Spleen (tissue), 11 donors: ENCODE measurements around the gene TEX2. TPM values are rescaled to one million over a fixed set of nuclear protein-coding genes. Genes with fewer than 3 reads are reported as not detected.
A peak's percentile ranks its signal among the peaks of the same experiment; 100 is the strongest.

Experiments
- DNase-seq: peaks from one replicate; pipeline ENCODE4 v3.0.0-alpha.2; 2020
- H3K27ac ChIP-seq, 8 donors: fragments of 200-600 bp; sonication (generic) in 7 of 8; 1 replicate in 4 of 8; 2 replicates in 4 of 8; pipeline versions ENCODE4 v1.5.0 to v1.8.0; 2016 to 2021; ENCODE audit warnings: inconsistent platforms in 4 of 8, mild to moderate bottlenecking in 4 of 8, moderate library complexity in 1 of 8
- H3K27me3 ChIP-seq, 7 donors: fragments of 200-600 bp; sonication (generic) in 6 of 7; replicated peaks in 1 of 7; 1 replicate in 4 of 7; 2 replicates in 3 of 7; pipeline versions ENCODE4 v1.5.0 to v1.8.0; 2016 to 2021; ENCODE audit warnings: inconsistent platforms in 3 of 7, mild to moderate bottlenecking in 1 of 7
- H3K36me3 ChIP-seq, 6 donors: fragments of 200-600 bp; sonication (generic) in 5 of 6; 1 replicate in 4 of 6; 2 replicates in 2 of 6; pipeline versions ENCODE4 v1.5.0 to v1.8.0; 2016 to 2021; ENCODE audit warnings: inconsistent platforms in 2 of 6
- H3K4me1 ChIP-seq, 6 donors: fragments of 200-600 bp; sonication (generic) in 5 of 6; 1 replicate in 3 of 6; 2 replicates in 3 of 6; pipeline versions ENCODE4 v1.5.0 to v1.8.0; 2016 to 2021; ENCODE audit warnings: inconsistent platforms in 3 of 6
- H3K4me3 ChIP-seq, 8 donors: fragments of 200-600 bp; sonication (generic) in 7 of 8; 1 replicate in 4 of 8; 2 replicates in 4 of 8; pipeline versions ENCODE4 v1.5.0 to v1.8.0; 2016 to 2021; ENCODE audit warnings: inconsistent platforms in 4 of 8, mild to moderate bottlenecking in 4 of 8, moderate library complexity in 2 of 8
- H3K9me3 ChIP-seq, 8 donors: fragments of 200-600 bp; sonication (generic) in 7 of 8; 1 replicate in 4 of 8; 2 replicates in 4 of 8; pipeline versions ENCODE4 v1.5.0 to v1.8.0; 2016 to 2021; ENCODE audit warnings: inconsistent platforms in 4 of 8
- CTCF ChIP-seq, 11 experiments: fragments of 200-600 bp in 7 of 11; fragments of 450-650 bp in 4 of 11; sonication (generic) in 4 of 11; IDR thresholded peaks in 8 of 11; conservative IDR thresholded peaks in 3 of 11; 1 replicate in 7 of 11; 2 replicates in 4 of 11; pipeline versions ENCODE4 v1.4.0 to v1.8.0; 2016 to 2021; ENCODE audit warnings: antibody characterized with exemption in 11 of 11, inconsistent platforms in 4 of 11, mild to moderate bottlenecking in 1 of 11
- POLR2A ChIP-seq, 3 donors: fragments of 450-650 bp; IDR thresholded peaks; one replicate each; pipeline ENCODE4 v1.5.1; 2017; ENCODE audit warnings: antibody characterized with exemption in 3 of 3, mild to moderate bottlenecking in 1 of 3
- POLR2AphosphoS5 ChIP-seq, 3 donors: sonication (generic); formaldehyde crosslinking; IDR thresholded peaks; one replicate each; pipeline ENCODE4 v1.5.1; 2017; ENCODE audit warnings: antibody characterized with exemption in 3 of 3
- WGBS, 5 donors: extraction: QIAGEN DNeasy Blood & Tissue Kit in 3 of 5; methylation state at CpG; one replicate each; pipeline versions ENCODE4 v1.1.5 to v1.1.7; 2013 to 2018; 5-methylcytosine and 5-hydroxymethylcytosine counted together
- intact Hi-C: fragments of 100-400 bp; cut with DNase I; formaldehyde crosslinking; loops from one replicate; pipeline ENCODE4 v1.15.0; 2023; ENCODE audit warnings: low total_unique reads
- polyA plus RNA-seq, 3 donors: library from polyadenylated mRNA; stranded (reverse); fragments of 200-250 nt; gene quantifications; one replicate each; pipeline ENCODE4 v1.2.1, GENCODE V29; 2013
- total RNA-seq, 7 donors: library from RNA; depleted of rRNA in 3 of 7; stranded (reverse); fragments of >200 nt in 3 of 7; fragmentation: NEBNext Ultra II Directional in 4 of 7; extraction: Animal tissue kit (Norgen Biotek cat#: 25700) in 4 of 7; gene quantifications; one replicate each; pipeline versions ENCODE4 v1.1.0 to v1.2.1, GENCODE V29; 2016 to 2021
- donor health status: healthy with polysubstance abuse.
- donor health status: DM: no; HTN: no; CAD: no; lungs with moderate emphysema.
- donor health status: DM: no; HTN: no; CAD: no.
- donor health status: Bipolar disorder and iron deficiency.
- donor health status: healthy.
- donor health status: DM: no; HTN: no; CAD: no.
- donor health status: DM: yes; HTN: yes; CAD: no.

The TEX2 gene
- total and polyA plus RNA-seq, 10 donors = 3.0 to 44.5 (median 26.7) TPM

GRCh38 chr17:64150237-64151015, 112.6 kb downstream of the TEX2 start:
- peaks cover 20 to 77% (median 51%) of the 10 kb centered on the region in 6 donors for H3K4me1 ChIP-seq
- no peak for TF ChIP-seq CTCF (IDR thresholded peaks at IDR 0.05 in 8 of 11, conservative IDR thresholded peaks at IDR 0.05 in 3 of 11)
- TF ChIP-seq POLR2AphosphoS5 (IDR thresholded peaks at IDR 0.05) = no peak
- TF ChIP-seq POLR2A (IDR thresholded peaks at IDR 0.05) = no peak
- H3K4me3 ChIP-seq = no peak overlapping the region
- no peaks in the 10 kb centered on the region for H3K9me3 ChIP-seq
- 67 to 83% (median 81%) methylated on average over 5 of the region's 5 CpGs for WGBS, 5 donors
- intact Hi-C loops = no loop called here
- DNase-seq = no peak
- H3K27me3 ChIP-seq = no peaks in the 10 kb centered on the region
- peak overlapping the region in 4 of 8 donors; percentile 35 to 65 (median 42) for H3K27ac ChIP-seq
- H3K36me3 ChIP-seq = peaks cover 0 to 73% (median 16%) of the 10 kb centered on the region in 6 donors

DNA sequence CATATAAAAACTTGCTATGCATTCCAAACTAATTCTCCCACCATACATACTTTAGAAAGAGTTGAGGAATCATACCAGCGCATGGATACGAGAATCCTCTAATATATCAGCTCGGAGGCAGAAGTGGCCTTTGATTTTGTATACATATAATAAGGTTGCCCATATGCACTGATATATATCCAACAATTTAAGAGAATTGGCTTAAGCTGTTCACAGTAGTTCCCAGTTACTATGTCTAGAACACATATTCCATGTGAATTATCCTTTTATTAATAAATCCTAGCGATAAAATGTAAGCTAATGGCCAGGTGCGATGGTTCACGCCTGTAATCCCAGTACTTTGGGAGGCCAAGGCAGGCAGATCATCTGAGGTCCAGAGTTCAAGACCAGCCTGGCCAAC, 113.9 kb downstream of the TEX2 start:
- no peak for DNase-seq
- H3K27me3 ChIP-seq = no peaks in the 10 kb centered on the region
- H3K36me3 ChIP-seq = peaks cover 0 to 61% (median 16%) of the 10 kb centered on the region in 6 donors
- TF ChIP-seq POLR2A (IDR thresholded peaks at IDR 0.05) (no peak), CTCF (IDR thresholded peaks at IDR 0.05 in 8 of 11, conservative IDR thresholded peaks at IDR 0.05 in 3 of 11) (no peak), POLR2AphosphoS5 (IDR thresholded peaks at IDR 0.05) (no peak)
- H3K9me3 ChIP-seq = no peaks in the 10 kb centered on the region
- intact Hi-C loops = loop anchor here (5.0 kb wide), 1 partner anchor 133 kb away; no protein-coding TSS in a partner anchor
- 97 to 98% (median 97%) methylated on average over 6 of the region's 6 CpGs for WGBS, 5 donors
- H3K4me1 ChIP-seq = peaks cover 10 to 75% (median 46%) of the 10 kb centered on the region in 6 donors
- H3K27ac ChIP-seq = peak overlapping the region in 6 of 8 donors; percentile 93 to 97 (median 96)
- H3K4me3 ChIP-seq = no peak overlapping the region

- H3K9me3 ChIP-seq = no peaks in the 10 kb centered on the region
- H3K4me3 ChIP-seq = no peak overlapping the region
- no peak for DNase-seq
- intact Hi-C loops = loop anchor here (5.0 kb wide), 1 partner anchor 134 kb away; no protein-coding TSS in a partner anchor
- TF ChIP-seq POLR2AphosphoS5 (IDR thresholded peaks at IDR 0.05) (no peak), POLR2A (IDR thresholded peaks at IDR 0.05) (no peak), CTCF (IDR thresholded peaks at IDR 0.05 in 8 of 11, conservative IDR thresholded peaks at IDR 0.05 in 3 of 11) (no peak)
- H3K4me1 ChIP-seq = peaks cover 6 to 70% (median 42%) of the 10 kb centered on the region in 6 donors
- peak overlapping the region; percentile 10 to 97 (median 95) for H3K27ac ChIP-seq
- no peaks in the 10 kb centered on the region for H3K27me3 ChIP-seq
- WGBS, 5 donors = 66 to 96% (median 83%) methylated on average over 4 of the region's 4 CpGs
- H3K36me3 ChIP-seq = peaks cover 0 to 56% (median 15%) of the 10 kb centered on the region in 6 donors
Observed at GRCh38 chr17:64148699-64149098, 114.4 kb downstream of the TEX2 start.

DNA sequence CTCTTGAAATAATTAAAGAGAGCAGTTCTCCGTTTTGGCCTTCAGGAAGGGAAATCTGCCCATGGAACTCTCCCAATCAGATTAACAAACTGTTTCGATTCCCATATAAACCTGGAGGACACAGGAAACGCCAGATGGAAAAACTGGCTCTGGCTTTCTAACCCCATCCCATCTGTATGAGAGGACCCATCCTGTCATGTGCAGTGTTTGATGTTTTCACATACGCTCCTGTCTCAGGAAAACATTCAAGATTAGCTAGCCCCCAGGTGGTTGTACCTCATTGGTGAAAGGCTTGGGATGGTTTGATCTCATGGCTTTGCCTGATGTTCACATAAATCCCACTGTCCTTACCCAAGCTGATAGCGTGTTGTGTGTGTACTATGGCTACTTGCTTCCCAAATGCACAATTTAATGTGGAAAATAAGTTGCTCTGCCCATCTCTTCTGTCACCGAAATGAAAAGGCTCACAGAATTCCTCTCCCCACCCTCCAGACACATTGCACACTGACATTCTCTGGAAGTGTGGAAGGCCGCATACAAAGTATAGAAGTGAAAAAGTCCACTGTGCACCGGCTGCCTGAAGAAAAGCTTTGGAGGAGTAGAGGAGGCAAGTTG, 114.9 kb downstream of the TEX2 start:
- peaks cover 5 to 64% (median 40%) of the 10 kb centered on the region in 6 donors for H3K4me1 ChIP-seq
- TF ChIP-seq POLR2A (IDR thresholded peaks at IDR 0.05) = no peak
- no peak for TF ChIP-seq CTCF (IDR thresholded peaks at IDR 0.05 in 8 of 11, conservative IDR thresholded peaks at IDR 0.05 in 3 of 11)
- peak in 1 of 3 donors; percentile 75 for TF ChIP-seq POLR2AphosphoS5 (IDR thresholded peaks at IDR 0.05)
- peak overlapping the region; percentile 10 to 97 (median 95) for H3K27ac ChIP-seq
- 65 to 79% (median 72%) methylated on average over 8 of the region's 8 CpGs for WGBS, 5 donors
- no peaks in the 10 kb centered on the region for H3K9me3 ChIP-seq
- peak overlapping the region in 1 of 8 donors; percentile 91 for H3K4me3 ChIP-seq
- DNase-seq = no peak
- H3K27me3 ChIP-seq = no peaks in the 10 kb centered on the region
- peaks cover 0 to 50% (median 13%) of the 10 kb centered on the region in 6 donors for H3K36me3 ChIP-seq
- intact Hi-C loops = loop anchor here (5.0 kb wide), 1 partner anchor 134 kb away; no protein-coding TSS in a partner anchor
